Measurements from ENCODE around the gene TEX53.
A peak's percentile ranks its signal among the peaks of the same experiment; 100 is the strongest.

TEX53 gene

DNA sequence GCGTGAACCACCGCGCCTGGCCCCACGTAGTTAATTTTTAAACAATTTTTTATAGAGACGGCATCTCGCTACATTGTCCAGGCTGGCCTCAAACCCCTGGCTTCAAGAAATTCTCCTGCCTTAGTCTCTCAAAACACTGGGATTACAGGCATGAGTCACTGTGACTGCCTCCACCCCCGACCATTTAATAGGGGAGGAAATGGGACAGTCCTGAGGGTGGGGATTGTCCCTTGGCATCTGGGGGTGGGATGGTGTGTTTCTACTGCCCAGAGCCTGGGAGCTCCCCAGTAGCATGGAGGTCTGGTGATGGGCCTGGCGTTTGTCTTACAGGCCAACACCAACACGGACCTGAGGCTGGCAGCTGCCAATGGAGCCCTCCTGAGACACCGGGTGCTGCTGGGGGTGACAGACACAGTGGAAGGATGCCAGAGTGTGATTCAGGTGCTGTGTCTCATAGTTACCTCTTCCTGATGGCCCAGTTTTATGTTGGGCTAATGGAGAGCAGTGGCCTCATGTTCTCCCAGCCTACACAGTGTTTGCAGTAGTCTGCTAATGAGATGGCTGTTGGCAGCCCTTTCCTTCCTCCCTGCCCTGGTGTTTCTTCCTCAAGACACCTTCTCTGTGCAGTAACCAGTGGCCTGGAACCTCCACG is 24.0 kb downstream of the TEX53 start:
- DNase-seq = no peak

- DNase-seq = no peak
Observed at GRCh38 chr9:114631166-114631565, 26.4 kb downstream of the TEX53 start.

DNA sequence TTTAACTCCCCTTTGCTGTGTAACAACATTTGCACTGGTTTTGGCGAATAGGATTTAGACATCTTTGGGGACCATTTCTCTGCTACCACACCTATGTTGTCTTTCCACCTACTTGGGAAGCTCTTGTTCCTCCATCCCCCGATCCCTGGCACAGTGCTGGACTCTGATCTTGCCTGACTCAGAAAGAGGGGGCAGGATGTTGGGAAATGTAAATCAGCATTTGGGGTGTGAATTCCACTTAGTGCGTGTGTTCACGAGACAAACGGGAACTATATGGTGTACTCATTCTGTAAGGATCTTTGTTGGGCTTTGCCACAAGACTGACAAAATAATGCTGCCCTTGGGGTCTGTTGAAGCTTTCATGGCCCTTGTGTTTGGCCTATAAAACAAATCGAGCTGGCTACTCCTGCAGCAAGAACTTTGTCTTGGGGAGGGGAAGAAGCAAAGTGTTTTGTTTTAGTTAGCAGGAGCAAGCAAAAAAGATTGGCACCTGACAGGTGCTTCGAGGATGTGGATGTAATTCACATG is 28.0 kb downstream of the TEX53 start:
- peak; percentile 32 for DNase-seq

GRCh38 chr9:114627553-114627952 is 30.1 kb downstream of the TEX53 start:
- no peak for DNase-seq

DNA sequence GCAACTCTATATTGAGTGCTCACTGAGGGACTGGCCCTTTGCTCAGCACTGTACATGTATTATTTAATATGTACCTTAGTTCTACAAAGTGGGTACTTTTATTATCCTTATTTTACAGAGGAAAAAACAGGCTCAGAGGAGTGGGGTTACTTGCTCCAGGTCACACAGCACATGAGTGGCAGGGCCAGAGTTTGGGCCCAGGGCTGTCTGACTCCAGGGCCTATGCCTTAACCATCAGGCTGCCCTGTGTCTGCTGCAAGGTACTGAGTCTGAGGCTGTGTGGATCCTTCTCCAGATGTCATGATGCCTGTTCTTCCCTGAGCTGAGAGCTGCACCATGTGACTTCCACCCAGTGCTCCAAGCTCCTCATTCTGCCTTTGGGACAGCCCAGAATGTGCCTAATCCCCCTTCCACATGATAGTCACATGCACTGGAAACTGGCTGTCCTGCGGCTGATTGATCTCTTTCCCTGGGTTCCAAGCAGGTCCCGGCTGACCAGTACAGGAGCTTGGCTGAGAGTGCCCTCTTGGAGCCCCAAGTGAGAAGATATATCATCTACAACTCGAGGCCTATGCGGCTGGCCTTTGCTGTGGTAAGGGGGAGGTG is 31.1 kb downstream of the TEX53 start:
- no peak for DNase-seq

- DNase-seq = no peak
Observed at GRCh38 chr9:114624677-114625076, 32.9 kb downstream of the TEX53 start.

DNA sequence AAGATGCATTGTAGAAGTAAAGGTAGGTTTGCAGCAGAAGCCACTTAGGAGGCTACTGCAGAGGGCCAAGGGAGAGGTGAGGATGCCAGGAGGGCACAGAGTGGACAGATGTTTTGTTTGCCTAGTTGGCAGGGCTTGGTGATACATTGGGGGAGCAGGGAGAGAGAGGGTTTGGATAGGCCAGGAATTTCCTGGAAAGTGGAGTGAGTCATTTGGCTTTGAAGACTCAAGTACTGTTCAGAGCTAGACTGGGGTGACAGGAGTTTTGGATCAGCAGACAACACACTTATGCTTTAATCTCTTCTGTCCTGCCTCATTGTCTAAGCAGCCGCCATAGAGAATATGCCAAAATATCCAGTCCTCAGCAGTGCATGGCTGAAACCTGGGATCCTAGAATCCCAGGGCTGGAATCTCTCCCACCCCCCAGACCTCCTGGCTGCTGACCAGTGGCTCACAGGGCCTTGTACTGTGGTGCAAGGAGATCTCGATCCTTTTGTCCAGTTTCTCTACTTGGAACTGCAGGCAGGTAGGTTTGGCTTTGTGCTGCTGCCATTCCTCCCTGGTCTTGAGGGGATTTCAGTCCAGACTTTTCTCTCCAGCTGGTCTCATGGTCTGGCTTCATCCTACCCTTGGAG is 35.5 kb downstream of the TEX53 start:
- DNase-seq = peak; percentile 82

GRCh38 chr9:114621561-114621960 is 36.0 kb downstream of the TEX53 start:
- no peak for DNase-seq

DNA sequence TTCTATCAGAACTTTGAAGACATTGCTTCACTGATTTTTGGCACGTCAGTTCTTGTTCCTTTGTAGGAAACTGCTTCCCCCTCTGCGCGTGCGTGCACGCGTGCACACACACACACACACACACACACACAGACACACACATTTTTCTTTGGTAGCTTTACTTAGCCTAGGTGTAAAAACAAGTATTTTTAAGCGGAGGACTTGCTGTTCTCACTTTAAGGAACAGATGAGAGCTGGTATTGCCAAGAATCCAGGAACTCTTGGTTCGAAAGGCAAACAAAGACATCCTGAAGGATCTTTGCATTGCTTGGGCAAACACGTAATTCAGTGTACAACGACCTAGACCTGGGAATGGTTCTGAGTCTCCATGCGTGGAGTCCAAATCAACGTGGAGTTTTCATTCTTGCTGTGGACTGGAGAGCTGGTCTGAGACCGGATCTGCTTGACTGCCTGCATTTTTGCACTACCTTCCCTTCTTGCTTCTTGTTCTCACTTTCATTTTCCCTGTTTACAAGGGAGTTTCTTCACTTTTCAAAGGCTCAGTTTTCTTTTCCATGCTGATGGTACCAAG is 38.3 kb downstream of the TEX53 start:
- DNase-seq = no peak

DNA sequence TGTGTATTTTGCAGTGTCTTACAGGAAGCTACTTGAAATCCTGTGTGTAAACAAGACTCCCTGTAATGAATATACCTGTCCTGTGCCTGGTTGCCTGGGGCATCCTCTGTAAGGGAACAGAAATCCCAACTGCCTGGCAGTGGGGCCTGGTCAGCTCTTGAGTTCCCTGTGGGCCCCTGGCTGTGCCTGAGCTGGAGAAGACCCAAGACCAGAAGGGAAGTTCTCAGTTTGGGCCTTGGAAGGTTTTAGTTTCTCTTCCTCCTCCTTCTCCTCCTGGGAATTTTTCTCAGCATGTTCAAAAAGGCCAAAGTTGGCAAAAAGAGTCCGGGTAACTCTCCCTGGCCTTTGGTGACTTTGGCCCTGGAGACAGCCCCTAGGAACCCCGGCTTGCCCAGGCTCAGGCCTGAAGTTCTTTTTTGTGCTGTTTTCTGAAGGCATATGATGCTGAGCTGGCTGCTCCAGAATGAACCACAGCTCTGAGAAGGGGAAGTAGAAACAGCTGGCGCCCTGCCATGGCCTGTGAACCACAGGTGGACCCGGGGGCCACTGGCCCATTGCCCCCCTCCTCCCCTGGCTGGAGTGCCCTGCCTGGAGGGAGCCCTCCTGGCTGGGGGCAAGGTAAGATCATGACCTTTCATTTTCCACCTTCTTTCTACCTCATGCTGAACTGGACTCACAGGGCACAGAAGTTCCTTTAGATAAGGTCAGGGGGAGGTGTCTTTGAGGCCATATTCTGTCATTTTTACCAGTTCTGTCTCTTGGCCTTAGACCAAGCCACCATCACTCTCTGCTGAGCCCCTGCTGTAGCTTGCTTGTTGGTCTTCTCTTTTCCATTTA is 40.7 kb downstream of the TEX53 start:
- no peak for DNase-seq

DNA sequence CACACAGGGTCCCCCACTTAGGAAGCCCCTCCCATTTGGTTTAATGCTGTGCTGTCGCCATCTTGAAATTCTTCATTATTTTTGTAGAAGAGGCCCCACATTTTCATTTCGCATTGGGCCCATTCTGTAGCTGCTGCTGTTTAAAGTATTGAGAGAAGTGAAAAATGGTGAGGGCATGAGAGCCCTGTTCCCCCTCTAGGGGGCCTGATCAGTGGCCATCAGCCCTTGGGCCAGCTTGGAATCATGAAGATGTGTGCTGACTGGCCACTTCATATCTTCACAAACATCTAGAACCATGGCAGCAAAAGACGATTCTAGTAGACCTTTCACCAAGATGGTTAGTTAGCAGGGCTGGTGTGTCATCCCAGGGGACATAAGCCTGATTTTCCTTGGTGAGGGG is 43.2 kb downstream of the TEX53 start:
- no peak for DNase-seq

DNA sequence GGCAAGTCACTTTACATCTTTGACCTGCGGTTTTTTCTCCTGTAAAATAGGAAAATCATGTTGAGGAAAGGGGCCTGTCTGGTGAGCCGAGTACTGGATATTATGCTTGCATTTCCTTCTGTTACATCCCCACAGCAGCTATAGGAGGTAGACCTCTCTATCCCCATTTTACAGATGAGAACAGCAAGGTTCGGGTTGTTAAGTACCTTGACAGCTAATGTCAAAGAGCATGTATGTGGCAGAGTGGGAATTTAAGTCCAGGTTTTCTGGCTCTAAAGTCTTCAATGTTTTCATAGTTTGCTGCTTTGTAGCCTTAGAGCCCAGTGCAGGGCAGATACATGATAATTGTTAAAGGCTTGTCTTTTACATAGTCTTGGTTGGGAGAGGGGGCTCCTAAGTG is 43.7 kb downstream of the TEX53 start:
- DNase-seq = no peak

DNA sequence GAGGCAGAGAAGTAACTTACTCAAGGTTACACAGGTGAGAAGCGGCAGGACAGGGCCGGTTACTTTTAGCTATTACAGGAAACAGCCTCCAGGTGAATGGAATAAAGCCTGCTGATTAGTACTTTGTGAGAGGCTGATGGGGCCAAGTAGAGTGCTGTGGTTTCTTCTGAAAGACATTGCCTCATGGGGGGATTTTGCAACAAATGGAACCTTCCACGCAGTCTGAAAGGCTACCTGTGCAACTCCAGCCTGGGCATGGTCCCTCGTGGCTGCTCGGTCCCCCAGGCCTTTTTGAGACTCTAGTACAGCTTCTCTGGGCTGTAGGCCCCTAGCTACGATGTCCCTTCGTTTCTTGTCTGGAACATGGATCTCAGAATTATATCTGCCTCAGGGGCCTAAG is 44.5 kb downstream of the TEX53 start:
- DNase-seq = no peak

- no peak for DNase-seq
Observed at GRCh38 chr9:114612272-114612923, 45.2 kb downstream of the TEX53 start.

- peak; percentile 71 for DNase-seq
Observed at GRCh38 chr9:114611516-114612271, 45.9 kb downstream of the TEX53 start.

- no peak for DNase-seq
Observed at GRCh38 chr9:114608525-114608796, 49.1 kb downstream of the TEX53 start.

DNA sequence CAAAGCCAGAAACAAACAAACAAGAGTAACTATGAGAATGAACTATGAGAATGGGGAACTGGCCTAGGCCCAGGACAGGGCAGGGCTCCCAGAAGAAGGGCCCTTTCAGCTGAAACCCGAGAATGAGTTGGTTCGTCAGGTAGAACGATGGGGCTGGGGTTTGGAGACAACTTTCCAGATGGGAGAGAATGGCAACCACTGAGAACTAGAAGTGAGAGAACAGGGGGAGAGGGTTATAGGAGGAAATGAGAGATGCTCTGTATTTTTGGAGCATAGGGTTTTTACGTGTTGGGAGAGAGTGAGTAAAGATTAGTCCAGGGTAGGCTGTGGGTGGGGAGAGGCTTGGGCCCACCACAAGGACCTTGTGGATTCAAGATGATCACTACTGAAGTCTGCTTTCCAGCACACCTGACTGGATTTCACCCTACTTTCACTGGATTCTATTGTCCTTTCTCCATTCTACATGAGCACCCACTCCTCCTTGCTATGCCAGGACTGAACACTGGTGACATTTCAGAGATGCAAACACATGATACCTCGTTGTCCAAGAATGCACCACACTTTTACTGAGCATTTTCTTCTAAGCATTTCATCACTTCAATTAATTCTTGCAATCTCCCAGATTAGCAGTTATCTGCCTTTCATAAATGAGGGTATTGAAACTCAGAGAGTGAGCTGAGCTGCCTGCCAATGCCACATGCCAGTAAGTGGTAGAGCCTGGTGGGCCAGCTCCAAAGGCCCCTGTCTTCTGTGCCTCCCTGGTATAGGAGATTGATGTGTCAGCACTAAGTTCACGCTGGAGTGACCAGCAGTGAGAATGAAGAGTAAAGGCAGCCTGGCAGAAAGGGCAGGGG is 49.7 kb downstream of the TEX53 start:
- no peak for DNase-seq

DNA sequence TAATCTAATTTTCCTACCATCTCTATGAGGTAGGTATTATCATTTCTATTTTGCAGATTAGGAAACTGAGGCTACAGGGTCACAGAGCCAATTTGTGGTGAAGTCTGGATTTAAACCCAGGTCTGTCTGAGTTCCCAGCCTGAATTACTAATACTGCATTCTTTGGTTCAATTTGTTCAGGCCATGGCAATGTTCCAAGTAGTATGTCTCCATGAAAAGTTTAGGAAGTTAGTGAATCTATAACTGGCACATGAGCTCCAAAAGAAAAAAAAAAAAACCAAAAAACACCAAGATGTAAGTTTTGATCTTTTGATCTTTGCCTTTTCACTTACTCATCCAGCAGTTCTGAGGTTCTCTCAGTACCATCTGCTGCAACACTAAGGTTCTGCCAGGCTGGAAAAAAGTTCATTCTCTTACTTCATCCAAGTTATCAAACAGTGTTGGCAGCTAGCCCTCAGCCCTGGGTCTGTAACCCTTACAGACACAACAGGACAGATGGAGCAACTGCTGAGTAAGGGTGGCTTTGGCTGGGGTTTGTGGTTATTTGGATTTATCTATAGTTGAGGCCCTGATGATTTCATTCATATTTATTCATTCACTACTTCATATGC is 50.9 kb downstream of the TEX53 start:
- peak; percentile 75 for DNase-seq

Data from fibroblast of skin of right biceps (primary cell).